HUES64 (cell line): ENCODE measurements around the gene PAX5.
A peak's percentile ranks its signal among the peaks of the same experiment; 100 is the strongest.

Experiments used
- H3K27ac ChIP-seq: 2 replicates; pipeline ENCODE4 v1.7.0; 2013; ENCODE audit warnings: low read depth, low read length, inconsistent platforms
- H3K27me3 ChIP-seq: 2 replicates; pipeline ENCODE4 v1.6.1; 2013; ENCODE audit warnings: mild to moderate bottlenecking, low read length; ENCODE audit not compliant: insufficient read depth
- H3K36me3 ChIP-seq: 2 replicates; pipeline ENCODE4 v1.6.1; 2013; ENCODE audit warnings: mild to moderate bottlenecking, low read length; ENCODE audit not compliant: insufficient read depth
- H3K4me1 ChIP-seq: 2 replicates; pipeline ENCODE4 v1.6.1; 2013; ENCODE audit warnings: mild to moderate bottlenecking, low read length, moderate library complexity; ENCODE audit not compliant: insufficient read depth
- H3K4me3 ChIP-seq: 2 replicates; pipeline ENCODE4 v1.5.1; 2013; ENCODE audit warnings: mild to moderate bottlenecking, low read length, moderate library complexity
- H3K9ac ChIP-seq: 2 replicates; pipeline ENCODE4 v1.6.1; 2013; ENCODE audit warnings: mild to moderate bottlenecking, low read depth, low read length
- H3K9me3 ChIP-seq: 2 replicates; pipeline ENCODE4 v1.6.1; 2013; ENCODE audit warnings: low read depth, low read length; ENCODE audit not compliant: insufficient read depth
- WGBS: fragments of 150-250, 120-280 bp; methylation state at CpG from one replicate; pipeline ENCODE4 v1.1.7; 2013; ENCODE audit warnings: missing lambda C conversion rate; 5-methylcytosine and 5-hydroxymethylcytosine counted together

Gene PAX5

GRCh38 chr9:37029304-37029775 is 4.7 kb downstream of the PAX5 start:
- Histone ChIP-seq H3K36me3 (no peaks in the 10 kb centered on the region), H3K9me3 (no peaks in the 10 kb centered on the region), H3K4me3 (peak overlapping the region; percentile 49), H3K27me3 (peaks cover 98% of the 10 kb centered on the region), H3K27ac (no peak overlapping the region), H3K9ac (0 out of 2 replicates have a peak overlapping the region, but pooled peaks have one; percentile 12), H3K4me1 (peaks cover 26% of the 10 kb centered on the region)
- under 1% methylated on average over 23 of the region's 23 CpGs for WGBS

GRCh38 chr9:37028420-37029031 is 5.5 kb downstream of the PAX5 start:
- 18% methylated on average over 22 of the region's 22 CpGs for WGBS
- no peaks in the 10 kb centered on the region for H3K36me3 ChIP-seq
- peak overlapping the region; percentile 49; the same call in 1 of the 2 replicates for H3K4me3 ChIP-seq
- H3K27ac ChIP-seq, result no peak overlapping the region
- H3K9ac ChIP-seq, result no peak overlapping the region
- no peaks in the 10 kb centered on the region for H3K9me3 ChIP-seq
- H3K27me3 ChIP-seq, result peaks cover 98% of the 10 kb centered on the region
- H3K4me1 ChIP-seq, result peaks cover 23% of the 10 kb centered on the region; the same call in 1 of the 2 replicates

GRCh38 chr9:37027582-37028419 is 6.3 kb downstream of the PAX5 start:
- peak overlapping the region; percentile 49 for H3K4me3 ChIP-seq
- no peak overlapping the region for H3K27ac ChIP-seq
- WGBS, result under 1% methylated on average over 58 of the region's 58 CpGs
- H3K4me1 ChIP-seq, result peaks cover 23% of the 10 kb centered on the region; the same call in 1 of the 2 replicates
- H3K9me3 ChIP-seq, result no peaks in the 10 kb centered on the region
- H3K36me3 ChIP-seq, result no peaks in the 10 kb centered on the region
- no peak overlapping the region for H3K9ac ChIP-seq
- peaks cover 98% of the 10 kb centered on the region for H3K27me3 ChIP-seq

DNA sequence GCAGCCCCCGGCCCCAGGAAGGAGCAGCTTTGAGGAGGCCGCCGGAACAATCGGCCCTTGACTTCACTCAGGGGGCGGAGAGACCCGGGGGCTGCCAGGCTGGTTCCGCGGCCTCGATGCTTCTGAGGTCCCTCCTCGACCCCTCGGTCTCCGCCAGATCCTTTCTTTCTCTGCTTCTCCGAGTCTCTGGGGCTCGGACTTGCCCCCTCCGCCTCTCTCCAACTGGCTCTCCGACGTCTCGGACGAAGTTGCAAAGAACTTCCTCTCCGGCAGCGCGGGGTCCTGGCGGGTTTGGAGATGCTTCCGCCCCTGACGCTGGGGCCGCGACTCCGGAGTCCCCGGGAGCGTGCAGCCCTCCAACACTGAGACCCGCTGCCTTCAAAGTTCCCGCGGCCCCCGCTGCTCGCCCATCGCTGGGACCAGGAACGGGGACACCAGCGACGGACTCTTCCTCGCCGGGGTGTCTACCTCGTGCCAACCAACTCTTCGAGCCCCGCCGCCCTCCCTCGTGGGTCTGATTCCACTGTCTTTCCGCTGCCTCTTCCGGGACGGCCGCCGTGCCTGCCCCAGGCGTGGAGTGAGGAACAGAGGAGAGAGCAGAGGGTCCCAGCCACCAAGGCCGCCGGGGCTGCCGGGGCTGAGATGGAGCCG is 7.0 kb downstream of the PAX5 start:
- Histone ChIP-seq H3K4me3 (peak overlapping the region; percentile 49), H3K9ac (no peak overlapping the region), H3K9me3 (no peaks in the 10 kb centered on the region), H3K27me3 (peaks cover 98% of the 10 kb centered on the region), H3K27ac (no peak overlapping the region), H3K36me3 (no peaks in the 10 kb centered on the region), H3K4me1 (peaks cover 23% of the 10 kb centered on the region; the same call in 1 of the 2 replicates)
- 2% methylated on average over 56 of the region's 56 CpGs for whole genome bisulfite sequencing

- Histone ChIP-seq H3K4me1 (peaks cover 23% of the 10 kb centered on the region; the same call in 1 of the 2 replicates), H3K27me3 (peaks cover 98% of the 10 kb centered on the region), H3K36me3 (no peaks in the 10 kb centered on the region), H3K9ac (no peak overlapping the region), H3K9me3 (no peaks in the 10 kb centered on the region), H3K4me3 (peak overlapping the region; percentile 49), H3K27ac (no peak overlapping the region)
- WGBS, result under 1% methylated on average over 62 of the region's 62 CpGs
Observed at GRCh38 chr9:37026113-37026930, 7.7 kb downstream of the PAX5 start.

- Histone ChIP-seq H3K9me3 (no peaks in the 10 kb centered on the region), H3K9ac (no peak overlapping the region), H3K27me3 (peaks cover 98% of the 10 kb centered on the region), H3K4me1 (peaks cover 23% of the 10 kb centered on the region; the same call in 1 of the 2 replicates), H3K36me3 (no peaks in the 10 kb centered on the region), H3K27ac (no peak overlapping the region), H3K4me3 (peak overlapping the region; percentile 49)
- 3% methylated on average over 9 of the region's 9 CpGs for WGBS
Observed at GRCh38 chr9:37025823-37026112, 8.3 kb downstream of the PAX5 start.

DNA sequence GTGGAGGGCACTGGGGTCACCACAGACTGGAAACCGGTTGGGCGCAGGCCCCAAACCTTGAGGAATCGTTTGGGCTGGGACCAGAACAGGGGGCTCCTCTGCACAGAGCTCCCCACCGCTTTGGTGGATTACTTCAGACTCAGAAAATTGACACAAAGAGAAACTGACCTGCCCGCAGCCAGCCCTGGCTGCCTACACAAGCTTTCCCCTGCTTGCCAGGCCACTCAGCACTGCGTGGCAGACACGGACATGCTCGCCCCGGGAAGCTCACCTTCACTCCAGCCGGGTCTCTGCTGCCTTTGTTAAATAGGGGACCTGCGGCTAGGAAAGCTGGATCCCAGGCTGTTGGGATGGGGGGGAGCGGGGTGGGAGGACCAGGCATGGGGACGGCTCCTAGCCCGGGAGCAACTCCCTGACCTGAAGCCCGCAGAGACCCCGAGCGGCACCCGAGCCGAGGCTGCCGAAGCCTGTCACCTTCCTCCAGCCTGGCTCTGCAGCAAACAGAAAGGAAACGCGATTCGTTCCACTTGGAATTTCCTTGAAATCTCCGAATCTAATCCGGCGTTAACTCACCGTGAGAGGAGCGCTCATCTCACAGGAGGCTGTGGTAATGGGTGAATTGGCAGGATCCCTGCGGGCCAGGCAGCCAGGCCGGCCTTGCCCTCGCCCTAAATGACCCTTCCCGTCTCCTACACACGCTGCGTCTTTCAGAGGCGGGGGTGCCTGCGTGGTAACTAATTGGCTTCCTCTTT is 8.8 kb downstream of the PAX5 start:
- H3K4me1 ChIP-seq, result peaks cover 23% of the 10 kb centered on the region; the same call in 1 of the 2 replicates
- WGBS, result 15% methylated on average over 36 of the region's 36 CpGs

DNA sequence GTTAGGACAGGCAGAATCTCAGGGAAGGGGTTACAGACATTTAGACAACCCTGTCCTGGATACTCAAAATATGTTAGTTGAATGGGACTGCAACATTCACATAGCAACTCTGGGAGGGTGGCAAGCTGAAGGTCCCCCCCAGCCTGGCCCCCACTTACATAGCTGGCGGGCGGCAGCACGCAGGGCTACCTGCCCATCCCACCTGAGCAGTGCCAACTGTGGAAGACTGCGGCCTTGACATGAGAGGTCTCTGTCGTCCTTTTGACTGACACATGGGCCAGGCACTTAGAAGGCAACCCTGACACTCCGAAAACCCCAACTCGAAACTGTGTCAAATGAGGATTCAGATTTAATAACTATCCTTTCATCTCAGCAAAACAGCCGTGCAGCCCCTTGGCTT is 16.5 kb downstream of the PAX5 start:
- H3K9ac ChIP-seq, result no peak overlapping the region
- H3K27ac ChIP-seq, result no peak overlapping the region
- H3K27me3 ChIP-seq, result peaks cover 41% of the 10 kb centered on the region
- no peak overlapping the region for H3K4me3 ChIP-seq
- no peaks in the 10 kb centered on the region for H3K4me1 ChIP-seq
- H3K36me3 ChIP-seq, result no peaks in the 10 kb centered on the region
- WGBS, result 93% methylated on average over 8 of the region's 8 CpGs
- H3K9me3 ChIP-seq, result no peaks in the 10 kb centered on the region

More for the DNA sequence above, 8.8 kb downstream of the PAX5 start:
- Histone ChIP-seq H3K9ac (no peak overlapping the region), H3K4me3 (peak overlapping the region; percentile 49), H3K27me3 (peaks cover 98% of the 10 kb centered on the region), H3K27ac (no peak overlapping the region), H3K36me3 (no peaks in the 10 kb centered on the region), H3K9me3 (no peaks in the 10 kb centered on the region)

DNA sequence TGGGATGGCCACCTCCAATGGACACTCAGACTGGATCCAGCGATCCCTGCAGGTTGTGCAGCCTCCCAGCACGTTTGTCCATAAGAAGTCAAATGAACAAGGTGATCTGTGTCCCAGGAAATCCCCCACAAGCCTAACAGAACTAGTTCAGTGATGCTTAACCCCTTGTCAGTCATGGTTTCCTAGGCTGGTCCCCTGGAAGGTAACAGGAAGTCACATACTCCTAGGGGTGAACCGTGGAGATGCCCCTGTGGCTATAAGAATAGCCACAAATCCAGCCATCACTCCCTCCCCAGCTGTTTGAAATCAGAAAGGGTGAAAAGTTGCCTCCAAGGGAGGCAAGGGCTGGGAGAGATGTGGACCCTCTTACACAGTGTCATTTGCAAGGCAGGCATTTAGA is 22.5 kb downstream of the PAX5 start:
- H3K9ac ChIP-seq, result no peak overlapping the region
- no peaks in the 10 kb centered on the region; the same call in 1 of the 2 replicates for H3K4me1 ChIP-seq
- H3K9me3 ChIP-seq, result no peaks in the 10 kb centered on the region
- 84% methylated on average over 3 of the region's 3 CpGs for WGBS
- H3K4me3 ChIP-seq, result no peak overlapping the region
- peaks cover 6% of the 10 kb centered on the region; the same call in 1 of the 2 replicates for H3K27me3 ChIP-seq
- H3K36me3 ChIP-seq, result no peaks in the 10 kb centered on the region
- no peak overlapping the region for H3K27ac ChIP-seq

DNA sequence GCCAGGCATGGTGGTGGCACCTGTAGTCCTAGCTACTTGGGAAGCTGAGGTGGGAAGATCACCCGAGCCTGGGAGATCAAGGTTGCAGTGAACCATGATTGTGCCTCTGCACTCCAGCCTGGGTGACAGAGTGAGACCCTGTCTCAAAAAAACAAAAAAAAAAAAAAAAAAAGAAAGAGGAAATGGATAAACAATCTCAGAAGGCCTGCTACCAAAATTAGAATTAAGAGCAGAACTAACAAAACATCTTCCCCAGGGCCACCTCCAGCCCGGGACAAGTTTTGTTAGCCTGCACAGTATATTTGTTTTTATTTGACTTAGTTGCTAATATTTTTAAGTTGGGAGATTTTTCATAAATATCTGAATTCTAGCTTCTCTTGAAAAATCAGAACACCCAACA is 23.1 kb downstream of the PAX5 start:
- WGBS, result 87% methylated on average over 1 of the region's 2 CpGs
- no peak overlapping the region for H3K9ac ChIP-seq
- H3K36me3 ChIP-seq, result no peaks in the 10 kb centered on the region
- H3K27me3 ChIP-seq, result peaks cover 9% of the 10 kb centered on the region; the same call in 1 of the 2 replicates
- no peaks in the 10 kb centered on the region; the same call in 1 of the 2 replicates for H3K4me1 ChIP-seq
- no peak overlapping the region for H3K4me3 ChIP-seq
- no peaks in the 10 kb centered on the region for H3K9me3 ChIP-seq
- H3K27ac ChIP-seq, result no peak overlapping the region
